HG02759 (cell line): ENCODE measurements around the gene CDH18.

Experiments
- ATAC-seq: cut with Tn5 transposase; IDR thresholded peaks from one replicate; pipeline ENCODE4 v1.9.1; 2021; ENCODE audit warnings: mild to moderate bottlenecking, moderate library complexity; ENCODE audit not compliant: unreplicated experiment

Gene CDH18

DNA sequence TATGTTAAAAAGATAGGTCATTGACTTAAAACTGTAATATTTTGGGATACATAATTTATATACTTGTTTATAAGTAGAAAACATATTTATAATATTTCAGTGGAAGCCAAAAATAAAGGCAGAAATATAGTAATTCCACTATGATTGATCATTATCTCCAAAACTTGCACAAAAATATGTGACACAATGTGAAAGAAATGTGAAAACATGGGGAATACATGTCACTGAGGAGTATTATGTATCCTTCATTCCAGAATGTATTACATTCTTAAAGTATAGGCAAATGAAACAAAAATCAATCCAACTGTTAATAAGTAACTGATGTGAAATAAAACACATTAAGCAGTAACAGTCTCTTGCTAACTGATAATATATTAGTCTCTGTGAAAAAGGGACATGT, 236.7 kb downstream of the CDH18 start:
- ATAC-seq: no peak

DNA sequence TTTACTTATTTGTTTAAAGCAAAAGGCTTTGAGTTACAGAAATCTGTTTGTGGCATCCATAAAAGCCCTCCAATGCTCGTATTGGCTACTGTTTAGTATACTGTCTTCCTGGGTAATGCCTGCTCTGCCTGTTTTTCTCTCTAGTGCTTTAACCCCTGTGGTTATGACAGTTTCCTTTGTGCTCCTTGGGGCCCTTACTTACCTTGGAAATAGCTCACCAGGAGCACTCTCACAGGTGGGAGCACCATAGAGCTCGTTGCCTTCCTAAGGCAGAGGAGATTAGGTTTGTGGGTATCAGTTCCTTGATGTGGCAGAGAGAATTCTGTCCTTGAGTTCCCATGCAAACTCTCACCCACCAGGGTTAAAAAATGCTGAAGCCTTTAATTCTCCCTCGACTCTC, 242.8 kb downstream of the CDH18 start:
- no peak for ATAC-seq

DNA sequence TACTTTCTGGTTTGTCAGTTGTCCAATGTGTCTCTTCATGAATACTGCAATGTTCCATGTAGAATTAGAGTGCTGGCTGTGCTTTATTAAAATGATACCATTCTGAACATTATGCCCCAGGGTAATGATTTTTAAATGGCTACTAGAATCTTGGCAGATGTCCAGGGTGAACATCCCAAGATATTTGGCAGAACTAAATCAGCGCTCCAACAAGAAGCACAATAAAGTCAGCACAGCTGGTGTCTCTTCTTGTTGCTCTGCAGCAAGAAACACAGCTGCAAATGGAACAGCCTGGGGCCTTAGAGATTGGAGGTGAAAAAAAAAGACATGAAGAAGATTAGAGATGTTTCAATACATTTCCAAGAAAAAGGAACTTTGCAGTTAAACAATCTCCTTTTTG, 248.3 kb downstream of the CDH18 start:
- no peak for ATAC-seq

GRCh38 chr5:19734776-19735175, 253.2 kb downstream of the CDH18 start:
- ATAC-seq: no peak

DNA sequence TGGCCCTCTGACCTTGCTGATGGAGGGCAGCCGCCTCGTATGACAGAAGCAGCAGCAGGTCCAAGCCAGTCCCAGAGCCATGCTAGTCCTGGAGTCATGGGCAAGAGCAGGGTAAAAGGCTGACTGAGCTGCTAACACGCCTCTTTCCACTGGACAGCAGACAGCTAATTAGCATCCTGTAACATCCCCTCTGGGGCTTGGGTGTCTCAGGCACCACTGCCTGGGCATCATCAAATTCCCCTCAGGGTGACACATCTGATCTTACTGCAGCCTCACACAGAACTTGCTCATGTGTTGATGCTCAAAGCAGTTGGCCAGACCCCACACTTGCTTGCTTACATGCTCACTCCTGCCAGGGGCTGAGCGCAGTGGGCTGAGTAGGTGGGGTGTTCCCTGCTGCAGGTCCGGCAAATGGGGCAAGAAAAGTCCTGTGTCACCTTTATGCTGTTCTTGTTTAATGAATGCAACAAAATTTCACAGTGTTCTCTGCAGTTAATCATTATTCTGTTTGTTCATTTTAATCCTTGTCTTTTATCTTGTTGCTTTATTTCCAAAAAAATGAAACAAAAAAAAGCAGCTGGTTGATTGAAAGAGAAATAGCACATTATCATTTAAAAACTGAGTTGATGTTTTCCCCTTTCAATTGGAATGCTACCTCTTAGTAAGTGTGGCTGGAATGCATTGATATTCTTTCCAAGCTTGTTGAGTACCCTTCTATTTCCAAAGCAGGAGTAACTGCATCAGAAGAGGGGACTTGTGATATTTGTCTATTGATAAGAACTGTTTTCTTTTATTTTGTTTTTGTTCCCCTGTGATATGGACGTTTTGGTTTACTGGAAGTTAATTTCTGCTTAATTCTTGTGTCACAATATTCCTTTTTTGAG, 254.1 kb downstream of the CDH18 start:
- ATAC-seq: no peak

DNA sequence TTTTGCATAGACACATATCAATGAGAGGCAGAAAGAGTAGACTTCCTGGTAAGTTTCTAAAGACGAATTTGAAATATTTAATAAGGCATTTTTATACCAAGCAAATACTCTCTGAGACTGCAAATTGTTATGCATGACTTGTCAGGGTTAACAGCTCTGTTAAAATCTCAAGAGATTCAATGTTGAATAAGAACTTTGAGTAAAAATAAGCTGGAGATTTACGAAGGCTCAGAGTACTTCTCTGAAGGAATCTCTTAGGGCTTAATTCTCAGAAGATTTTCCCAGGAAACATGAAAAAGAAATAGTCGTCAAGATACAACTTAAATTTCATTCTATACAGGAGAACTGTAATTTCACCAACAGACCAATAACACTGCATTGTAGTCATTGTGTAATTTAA, 259.4 kb downstream of the CDH18 start:
- no peak for ATAC-seq

- no peak for ATAC-seq
Measured at GRCh38 chr5:19719109-19719508, 268.9 kb downstream of the CDH18 start.

- ATAC-seq: no peak
Measured at GRCh38 chr5:19713740-19714139, 274.3 kb downstream of the CDH18 start.

- ATAC-seq: no peak
Measured at GRCh38 chr5:19709403-19709802, 278.6 kb downstream of the CDH18 start.

DNA sequence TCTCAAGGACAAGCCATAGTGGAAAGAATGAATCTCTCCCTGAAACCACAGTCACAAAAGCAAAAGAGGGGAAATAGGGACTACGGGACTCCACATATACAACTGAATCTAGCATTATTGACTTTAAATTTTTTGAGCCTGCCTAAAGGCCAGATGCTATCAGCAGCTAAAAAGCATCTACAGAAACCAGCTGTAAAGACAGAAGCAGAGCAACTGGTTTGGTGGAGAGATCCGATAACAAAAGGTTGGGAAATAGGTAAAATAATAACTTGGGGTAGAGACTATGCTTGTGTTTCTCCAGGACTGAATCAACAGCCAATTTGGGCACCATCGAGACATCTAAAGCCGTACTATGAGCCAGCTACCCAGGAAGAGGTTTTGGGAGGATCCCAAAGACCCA, 281.2 kb downstream of the CDH18 start:
- ATAC-seq: no peak

DNA sequence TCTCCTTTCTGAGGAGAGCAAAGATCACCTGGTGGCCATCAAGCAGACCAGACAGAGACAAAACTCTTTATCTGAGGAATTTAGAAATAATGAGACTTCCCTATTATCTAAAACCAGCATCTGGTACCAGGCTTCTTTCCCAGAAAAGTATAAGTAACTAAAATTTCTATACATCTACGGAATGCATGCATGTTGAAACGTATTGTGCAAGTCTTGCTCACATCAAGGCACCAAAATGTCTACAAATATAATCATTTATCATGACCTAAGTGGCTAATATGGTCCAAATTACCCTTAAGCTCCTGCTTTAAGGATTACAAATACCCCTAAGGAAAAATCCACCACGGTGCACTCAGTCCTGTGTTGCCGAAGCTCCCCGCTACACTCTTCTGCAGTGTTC, 286.3 kb downstream of the CDH18 start:
- no peak for ATAC-seq

GRCh38 chr5:19694949-19695611, 292.9 kb downstream of the CDH18 start:
- ATAC-seq: no peak

GRCh38 chr5:19690978-19691377, 297.0 kb downstream of the CDH18 start:
- ATAC-seq: no peak

- no peak for ATAC-seq
Measured at GRCh38 chr5:19685473-19685872, 302.5 kb downstream of the CDH18 start.

- ATAC-seq: no peak
Measured at GRCh38 chr5:19676895-19677294, 311.1 kb downstream of the CDH18 start.

GRCh38 chr5:19660679-19661078, 327.3 kb downstream of the CDH18 start:
- ATAC-seq: no peak

- ATAC-seq: no peak
Measured at GRCh38 chr5:19655627-19656026, 332.4 kb downstream of the CDH18 start.

- ATAC-seq: no peak
Measured at GRCh38 chr5:19638461-19638860, 349.5 kb downstream of the CDH18 start.

GRCh38 chr5:19630876-19631275, 357.1 kb downstream of the CDH18 start:
- ATAC-seq: no peak

DNA sequence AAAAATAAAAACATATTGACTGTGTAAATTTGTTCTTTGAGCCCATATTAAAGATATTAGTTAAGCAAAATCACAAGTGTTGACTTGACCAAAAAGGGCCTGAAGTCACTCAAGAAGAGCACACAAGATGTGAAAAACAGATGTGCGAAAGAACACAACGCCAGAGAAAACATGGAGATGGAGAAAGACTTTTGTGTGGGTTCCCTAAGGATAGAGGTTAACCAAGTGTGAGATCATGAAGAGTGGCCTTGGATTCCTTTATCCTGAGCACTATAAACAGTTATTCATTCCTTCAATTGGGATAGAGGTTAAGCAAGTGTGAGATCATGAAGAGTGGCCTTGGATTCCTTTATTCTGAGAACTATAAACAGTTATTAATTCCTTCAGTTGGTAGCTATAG, 361.8 kb downstream of the CDH18 start:
- ATAC-seq: no peak

DNA sequence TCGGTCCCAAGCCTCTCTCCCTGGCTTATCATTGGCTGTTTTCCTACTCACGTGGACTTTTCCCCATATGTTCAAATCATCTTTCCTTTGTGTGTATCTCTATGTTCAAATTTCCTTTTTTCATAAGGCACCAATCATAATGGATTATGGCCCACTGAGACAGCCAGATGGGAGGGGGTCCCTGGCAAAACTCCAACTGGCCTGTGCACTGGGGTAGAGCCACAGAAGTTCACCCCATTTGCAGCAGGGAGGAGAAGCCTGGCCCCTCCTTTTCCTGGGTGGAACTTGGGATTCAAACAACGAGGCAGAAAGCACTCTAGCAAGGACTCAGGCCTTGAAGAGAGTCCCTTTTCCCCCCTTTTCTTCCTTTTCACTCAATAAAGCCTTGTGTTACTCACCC, 362.4 kb downstream of the CDH18 start:
- no peak for ATAC-seq

- ATAC-seq: no peak
Measured at GRCh38 chr5:19619571-19619970, 368.4 kb downstream of the CDH18 start.
